Posterior cingulate gyrus (tissue), 11 donors: ENCODE data around the gene CREB5.

Source experiments
- DNase-seq, 10 donors: peaks; one replicate each; pipeline versions ENCODE4 v3.0.0 to v3.0.0-alpha.2; 2020 to 2021; ENCODE audit warnings: mixed read lengths in 3 of 10
- intact Hi-C: fragments of 100-400 bp; cut with DNase I; formaldehyde crosslinking; loops from one replicate; pipeline ENCODE4 v1.15.1; 2023

The CREB5 gene

DNA sequence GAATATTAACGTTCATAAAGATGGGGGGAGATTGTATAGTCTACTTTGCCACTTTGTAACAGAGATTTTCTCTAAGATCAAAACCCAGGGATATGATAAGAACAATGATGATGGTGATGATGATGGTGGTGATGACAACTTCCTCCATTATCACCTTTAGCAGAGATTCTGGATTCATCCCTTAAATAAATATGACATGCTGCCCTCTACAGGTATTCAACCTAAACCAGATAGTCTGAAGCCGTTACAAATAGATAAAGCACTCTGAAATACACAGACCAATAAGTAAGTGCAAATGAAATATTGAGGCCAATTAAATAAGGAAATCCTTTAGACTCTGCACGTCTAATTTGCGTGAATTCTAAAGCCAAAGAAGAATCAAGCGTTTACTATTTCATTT is 211.5 kb downstream of the CREB5 start:
- no peak for DNase-seq
- intact Hi-C loops: loop anchor here (10.0 kb wide), 1 partner anchor 119 kb away; no protein-coding TSS in a partner anchor

DNA sequence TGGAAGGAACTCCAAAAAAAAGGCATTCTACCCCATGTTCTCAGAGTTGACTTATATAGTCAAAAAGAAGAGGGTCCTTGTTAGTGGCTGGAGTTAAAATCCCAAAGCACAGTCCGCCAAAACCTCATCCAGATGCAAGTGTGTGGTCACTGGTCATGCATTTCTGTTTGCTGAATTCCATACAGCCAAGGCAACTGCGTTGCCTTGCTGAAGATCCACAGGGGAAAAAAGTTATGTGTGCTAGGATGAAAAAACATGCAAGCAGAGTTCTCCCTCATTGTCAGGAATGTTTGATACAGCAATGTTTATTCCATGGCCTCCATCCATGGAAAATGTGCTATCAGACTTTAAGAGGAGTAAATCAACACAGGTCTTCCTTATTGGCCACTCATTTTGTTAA is 213.1 kb downstream of the CREB5 start:
- intact Hi-C loops: loop anchor here (5.0 to 10.0 kb wide), 2 partner anchors 121 to 218 kb away; no protein-coding TSS in a partner anchor
- DNase-seq: no peak

DNA sequence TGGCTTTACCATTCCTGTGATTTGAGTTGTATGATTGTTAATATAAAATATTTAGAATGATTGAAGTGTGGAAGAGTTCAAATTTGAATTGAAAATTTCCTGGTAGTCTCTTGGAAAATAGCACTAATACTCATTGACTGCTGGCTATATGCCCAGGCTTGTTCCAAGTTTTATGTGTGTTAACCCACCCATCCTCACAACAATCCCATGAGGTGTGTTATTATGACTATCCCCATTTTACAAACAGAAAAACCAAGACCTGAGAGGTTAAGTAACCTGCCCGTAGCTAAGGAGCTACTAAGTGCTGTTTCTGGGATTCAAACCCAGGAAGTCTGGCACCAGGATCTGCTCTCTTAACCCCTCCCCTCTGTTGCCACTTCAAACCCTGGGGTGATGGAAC is 213.9 kb downstream of the CREB5 start:
- DNase-seq: no peak
- intact Hi-C loops: loop anchor here (5.0 to 10.0 kb wide), 2 partner anchors 121 to 219 kb away; no protein-coding TSS in a partner anchor

- intact Hi-C loops: loop anchor here (5.0 to 10.0 kb wide), 2 partner anchors 122 to 219 kb away; no protein-coding TSS in a partner anchor
- no peak for DNase-seq
Observed at GRCh38 chr7:28626624-28627262, 214.4 kb downstream of the CREB5 start.

DNA sequence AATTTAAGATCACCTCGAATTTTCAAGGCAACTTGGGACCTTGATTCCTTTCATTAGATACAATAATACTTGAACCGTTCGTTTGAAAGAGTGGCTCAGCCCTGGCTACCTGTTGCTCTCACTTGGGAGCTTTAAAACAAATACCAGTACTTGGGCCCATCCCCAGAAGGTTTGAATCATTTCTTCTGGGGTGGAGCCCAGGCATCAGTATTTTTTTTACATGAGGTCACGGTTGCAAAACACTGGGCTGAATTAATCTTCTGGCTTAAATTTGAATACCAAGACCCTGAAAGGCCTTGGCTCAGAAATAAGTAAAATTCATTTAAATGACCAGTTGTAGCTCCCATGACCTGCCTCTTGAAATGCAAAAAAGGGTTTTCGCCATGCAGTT is 214.9 kb downstream of the CREB5 start:
- no peak for DNase-seq
- intact Hi-C loops: loop anchor here (5.0 to 10.0 kb wide), 2 partner anchors 122 to 220 kb away; no protein-coding TSS in a partner anchor

DNA sequence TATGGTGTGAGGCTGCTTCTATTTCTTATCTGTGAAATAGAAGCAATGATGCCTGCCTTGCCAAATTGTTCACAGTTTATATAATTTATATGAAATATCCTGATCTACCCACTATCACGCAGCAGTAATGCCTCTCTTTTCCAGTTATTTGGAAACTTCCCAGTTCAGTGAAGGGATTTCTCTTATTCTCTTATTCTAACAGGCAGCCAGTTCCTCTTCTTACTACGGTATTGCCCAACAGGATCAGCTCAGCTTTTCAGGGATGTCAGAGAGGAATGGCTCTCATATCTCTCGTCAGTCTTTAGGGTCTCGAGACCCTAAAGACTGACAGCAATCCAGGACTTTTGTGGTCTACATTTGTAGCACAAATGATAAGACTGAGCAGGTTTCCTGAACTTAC is 215.6 kb downstream of the CREB5 start:
- DNase-seq: no peak
- intact Hi-C loops: loop anchor here (5.0 to 10.0 kb wide), 2 partner anchors 123 to 221 kb away; no protein-coding TSS in a partner anchor

GRCh38 chr7:28629216-28629842 is 217.0 kb downstream of the CREB5 start:
- intact Hi-C loops: loop anchor here (5.0 to 10.0 kb wide), 2 partner anchors 125 to 222 kb away; no protein-coding TSS in a partner anchor
- DNase-seq: peak in 1 of 10 donors; percentile 27

DNA sequence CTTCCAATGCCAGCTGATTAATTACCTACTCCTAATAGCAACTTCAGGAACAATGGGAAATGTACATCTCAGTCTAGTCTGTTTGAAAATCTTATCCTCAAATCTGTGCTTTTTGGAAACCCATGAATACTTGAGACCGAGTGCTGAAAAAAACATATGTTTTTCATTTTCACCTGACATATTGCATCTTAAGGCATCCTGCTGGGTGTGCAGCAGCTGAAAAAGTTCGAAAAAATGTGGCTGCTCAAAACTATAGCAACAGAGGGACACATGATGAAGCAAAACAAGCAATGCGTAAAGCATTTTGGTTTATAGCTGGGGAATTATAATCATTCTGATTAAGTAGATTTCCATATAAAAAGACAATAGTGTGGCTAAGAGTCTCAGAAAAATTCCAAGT is 218.0 kb downstream of the CREB5 start:
- intact Hi-C loops: loop anchor here (5.0 kb wide), 1 partner anchor 243 kb away; no protein-coding TSS in a partner anchor
- no peak for DNase-seq

GRCh38 chr7:28631995-28632394 is 219.7 kb downstream of the CREB5 start:
- intact Hi-C loops: loop anchor here (5.0 kb wide), 1 partner anchor 245 kb away; no protein-coding TSS in a partner anchor
- DNase-seq: no peak

- intact Hi-C loops: no loop called here
- DNase-seq: no peak
Observed at GRCh38 chr7:28638914-28639313, 226.6 kb downstream of the CREB5 start.

GRCh38 chr7:28640001-28640400 is 227.7 kb downstream of the CREB5 start:
- no peak for DNase-seq
- intact Hi-C loops: no loop called here

DNA sequence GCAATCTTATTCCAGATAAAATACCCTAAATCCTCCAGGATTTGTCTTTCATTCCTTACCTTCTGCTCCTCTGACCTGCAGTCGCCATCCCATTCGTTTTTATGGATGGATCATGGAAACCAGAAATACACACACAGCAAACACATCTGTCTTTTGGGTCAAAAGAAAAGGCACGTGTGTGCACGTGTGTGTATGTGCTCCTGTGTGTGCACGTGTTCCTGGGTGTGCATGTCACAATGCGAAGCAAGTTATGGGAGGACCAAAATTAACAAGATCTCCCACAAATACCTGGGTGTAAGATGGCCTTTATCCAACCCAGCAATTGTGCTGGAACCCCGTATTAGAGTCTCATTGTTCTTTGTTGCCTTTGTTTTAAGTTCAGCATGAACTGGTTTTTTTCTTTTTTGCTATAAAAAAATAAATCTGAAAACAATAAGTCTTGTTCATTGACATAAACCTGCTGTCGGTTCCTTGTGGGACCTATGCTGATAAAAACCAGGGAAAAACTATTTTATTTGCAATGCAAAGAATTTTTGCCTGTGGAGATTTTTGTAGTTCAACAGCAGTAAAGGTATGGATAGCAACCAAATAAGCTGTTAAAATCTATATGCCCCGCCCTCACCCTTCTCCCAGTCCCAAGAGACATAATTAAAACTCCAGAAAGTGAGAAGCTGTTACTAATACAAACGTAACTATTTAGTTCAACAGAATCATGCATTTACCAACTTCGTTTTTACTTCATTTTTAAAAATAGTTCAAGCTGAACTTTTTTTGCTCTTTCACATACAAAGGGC is 229.6 kb downstream of the CREB5 start:
- intact Hi-C loops: no loop called here
- no peak for DNase-seq

DNA sequence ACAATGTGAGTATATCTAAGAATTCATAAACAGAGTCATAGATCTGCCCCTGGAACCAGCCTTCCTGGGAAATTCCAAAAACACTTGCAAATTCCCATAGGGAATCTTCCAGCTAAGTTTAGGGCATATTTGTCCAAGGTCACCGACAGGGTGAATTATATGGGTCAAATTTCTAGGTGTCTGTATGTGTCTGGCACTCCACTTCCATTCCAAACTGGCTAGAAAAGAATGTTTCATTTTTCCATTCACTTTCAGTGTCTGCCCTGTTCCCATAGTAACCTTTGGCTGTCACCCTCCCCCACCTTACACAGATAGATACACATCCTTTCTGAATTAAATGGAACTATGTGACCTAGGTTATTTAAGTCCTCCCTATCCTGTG is 230.9 kb downstream of the CREB5 start:
- intact Hi-C loops: no loop called here
- no peak for DNase-seq

- intact Hi-C loops: no loop called here
Observed at GRCh38 chr7:28643584-28644340, 231.4 kb downstream of the CREB5 start.

GRCh38 chr7:28645866-28646265 is 233.5 kb downstream of the CREB5 start:
- intact Hi-C loops: no loop called here

More at GRCh38 chr7:28643584-28644340, 231.4 kb downstream of the CREB5 start:
- no peak for DNase-seq

DNA sequence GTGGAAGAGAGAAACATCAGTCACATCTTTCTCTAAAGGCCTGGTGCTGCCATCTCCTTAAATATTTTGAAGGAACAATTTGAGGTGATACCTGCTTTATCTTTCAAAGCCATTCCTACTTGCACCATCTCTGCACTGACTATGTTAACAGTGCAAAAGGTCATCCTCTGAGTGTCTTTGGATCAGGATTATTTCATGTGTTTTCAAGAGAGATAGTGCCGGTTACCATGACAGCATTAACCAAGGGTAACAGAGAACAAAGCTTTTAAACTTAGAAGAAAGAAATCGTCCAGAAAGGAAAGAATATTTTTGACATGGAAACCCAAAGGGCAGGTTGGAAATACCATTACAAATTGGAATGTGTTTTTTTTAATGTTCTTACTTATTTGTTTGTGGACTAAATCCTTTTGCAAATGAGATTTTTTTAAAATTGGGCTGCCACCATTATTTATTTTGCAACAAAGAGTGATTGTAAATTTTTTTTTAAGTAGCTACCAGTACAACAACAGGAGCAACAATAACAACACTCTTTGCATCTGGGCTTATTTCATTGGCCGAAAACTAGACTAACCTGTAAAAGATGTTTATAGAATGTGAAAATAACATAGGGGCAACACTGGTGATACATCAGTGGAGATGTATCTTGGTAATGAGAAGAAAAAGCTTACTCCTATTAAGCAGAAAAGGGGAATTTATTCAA is 234.2 kb downstream of the CREB5 start:
- intact Hi-C loops: no loop called here
- DNase-seq: no peak

More at GRCh38 chr7:28645866-28646265, 233.5 kb downstream of the CREB5 start:
- no peak for DNase-seq

DNA sequence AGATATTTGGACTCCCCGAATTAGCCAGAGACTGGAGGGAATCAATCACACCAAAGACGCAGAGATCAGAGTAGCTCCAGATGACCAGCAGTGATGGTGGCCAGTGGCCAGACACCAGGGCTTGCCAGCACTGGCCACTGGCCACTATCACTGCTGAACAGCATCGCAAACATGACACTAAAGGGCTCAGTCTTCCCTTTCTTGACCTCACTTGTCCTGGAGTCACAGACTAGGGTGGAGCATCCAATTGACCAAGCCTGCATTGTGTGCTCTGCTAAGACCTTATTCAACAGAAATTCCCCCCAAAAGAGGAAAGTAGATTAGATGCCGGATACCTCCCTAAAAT is 234.7 kb downstream of the CREB5 start:
- DNase-seq: peak in 6 of 10 donors; percentile 16 to 90 (median 50)
- intact Hi-C loops: no loop called here

- intact Hi-C loops: no loop called here
- no peak for DNase-seq
Observed at GRCh38 chr7:28649189-28649588, 236.9 kb downstream of the CREB5 start.

- DNase-seq: no peak
- intact Hi-C loops: no loop called here
Observed at GRCh38 chr7:28649811-28650210, 237.5 kb downstream of the CREB5 start.

- intact Hi-C loops: no loop called here
- peak in 1 of 10 donors; percentile 27 for DNase-seq
Observed at GRCh38 chr7:28654110-28654509, 241.8 kb downstream of the CREB5 start.
